Hematopoietic multipotent progenitor cell treated with erythropoietin and hydrocortisone succinate and interleukin-3 and kit ligand, for 6 days (in vitro differentiated cells): ENCODE results near the gene PRR18.

Source experiments
- DNase-seq: peaks from one replicate; pipeline ENCODE4 v3.0.0-alpha.2; 2015

PRR18 gene

DNA sequence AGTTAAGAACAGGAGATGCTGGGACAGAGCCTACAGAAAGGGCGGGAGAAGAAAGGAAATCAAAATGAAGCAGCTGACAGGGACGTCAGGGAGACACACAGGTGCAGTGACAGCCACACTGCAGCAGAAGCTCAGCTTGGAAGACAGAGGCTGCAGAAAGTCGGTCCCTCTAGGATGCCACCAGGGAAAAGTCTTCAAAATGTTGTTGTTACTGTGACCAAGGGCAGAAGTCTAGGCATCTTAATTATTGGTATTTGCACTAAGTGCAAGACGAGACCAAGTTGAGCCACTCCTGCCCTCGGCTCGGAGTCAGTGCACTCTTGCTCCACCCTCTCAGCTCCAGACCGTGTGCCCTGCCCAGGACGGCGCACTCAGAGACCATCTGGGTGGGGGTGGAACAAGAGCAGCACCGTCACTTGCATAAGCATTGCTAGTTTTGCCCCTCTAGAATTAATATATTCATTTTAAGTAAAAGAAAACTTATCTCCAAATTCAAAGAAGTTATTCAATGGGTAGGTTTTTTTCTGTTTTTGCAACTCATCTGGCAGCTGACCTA, 2.6 kb downstream of the PRR18 start:
- no peak for DNase-seq

DNA sequence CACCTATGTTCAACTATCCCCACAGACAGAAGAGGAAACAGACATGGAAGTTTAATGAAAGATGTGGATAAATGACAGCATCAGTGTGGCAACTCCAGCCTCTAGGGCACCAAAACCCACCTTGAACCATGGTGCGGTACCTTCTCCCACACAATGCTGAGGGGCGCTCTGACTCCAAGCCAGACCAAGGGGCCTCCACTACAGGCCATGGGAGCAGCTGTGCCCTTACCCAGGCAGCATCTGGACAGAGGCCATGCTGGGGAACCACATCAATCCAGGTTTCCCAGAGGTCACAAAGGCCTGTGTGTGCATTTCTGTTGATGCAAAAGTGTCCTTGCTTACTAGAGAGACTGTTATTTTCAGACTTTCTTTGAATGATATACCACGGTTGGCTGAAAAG, 4.1 kb downstream of the PRR18 start:
- DNase-seq = no peak

DNA sequence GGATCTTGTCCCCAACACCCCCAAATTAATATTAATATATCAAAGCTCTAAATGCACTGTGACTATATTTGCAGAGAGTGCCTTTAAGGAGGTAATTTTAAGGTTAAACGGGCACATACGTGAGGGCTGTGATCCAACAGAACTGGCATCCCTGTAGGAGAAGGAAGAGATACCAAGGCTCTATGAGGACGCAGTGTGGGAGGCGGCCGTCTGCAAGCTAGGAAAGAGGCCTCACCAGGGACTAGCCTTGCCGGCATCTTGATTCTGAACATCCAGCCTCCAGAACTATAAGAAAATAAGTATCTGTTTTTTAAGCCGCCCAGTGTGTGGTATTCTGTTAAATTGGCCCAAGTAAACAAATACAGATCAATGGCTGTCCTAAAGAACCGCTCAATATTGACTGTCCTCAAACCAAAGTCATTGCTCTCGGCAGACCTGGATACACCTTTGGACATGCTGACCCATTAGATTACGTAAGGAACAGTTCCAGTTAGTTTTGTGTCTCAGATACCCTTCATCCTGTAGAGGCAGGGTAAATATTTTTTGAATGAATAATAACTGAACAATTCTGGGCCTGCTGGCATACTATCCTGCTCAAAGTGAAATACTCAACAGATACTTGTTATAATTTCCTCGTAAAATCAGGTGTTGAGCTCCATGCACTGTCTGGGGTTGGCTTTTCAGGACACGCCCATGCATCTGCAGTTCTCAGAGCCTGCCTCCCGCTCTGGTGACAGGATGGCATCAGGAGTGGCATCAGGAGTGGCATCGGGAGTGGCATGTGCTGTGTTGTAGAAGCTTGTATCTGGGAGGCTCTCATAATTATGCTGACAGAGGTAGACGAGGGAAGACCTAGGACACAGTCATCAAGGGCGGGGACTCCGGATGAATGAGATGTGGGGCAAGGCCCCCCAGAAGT, 6.3 kb downstream of the PRR18 start:
- DNase-seq = no peak

DNA sequence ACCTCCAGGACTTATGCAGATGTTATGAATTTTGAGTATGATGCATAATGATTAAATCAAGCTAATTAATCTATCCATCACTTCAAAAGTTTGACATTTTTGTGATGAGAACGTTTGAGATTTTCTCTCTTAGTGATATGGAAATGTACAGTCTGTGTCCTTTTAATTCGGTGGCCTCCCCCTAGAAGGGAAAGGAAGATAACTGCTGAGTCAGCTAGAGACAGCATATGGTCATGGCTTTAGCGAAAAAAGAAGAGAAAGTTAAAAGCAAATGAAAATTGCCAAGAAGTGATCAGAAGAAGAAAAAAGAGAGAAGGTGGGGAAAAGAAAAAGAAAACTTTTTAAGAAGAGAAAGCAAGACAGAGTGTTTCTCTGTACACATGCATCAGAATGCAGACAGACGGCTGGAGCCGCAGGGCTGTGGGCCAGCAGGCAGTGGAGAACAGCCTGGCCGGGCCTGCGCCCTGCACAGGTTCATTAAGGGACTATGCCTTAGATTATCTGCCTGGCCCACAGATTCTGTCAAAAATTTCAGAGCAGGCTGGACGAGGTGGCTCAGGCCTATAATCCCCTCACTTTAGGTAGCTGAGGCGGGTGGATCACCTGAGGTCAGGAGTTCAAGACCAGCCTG, 7.7 kb downstream of the PRR18 start:
- DNase-seq = no peak

DNA sequence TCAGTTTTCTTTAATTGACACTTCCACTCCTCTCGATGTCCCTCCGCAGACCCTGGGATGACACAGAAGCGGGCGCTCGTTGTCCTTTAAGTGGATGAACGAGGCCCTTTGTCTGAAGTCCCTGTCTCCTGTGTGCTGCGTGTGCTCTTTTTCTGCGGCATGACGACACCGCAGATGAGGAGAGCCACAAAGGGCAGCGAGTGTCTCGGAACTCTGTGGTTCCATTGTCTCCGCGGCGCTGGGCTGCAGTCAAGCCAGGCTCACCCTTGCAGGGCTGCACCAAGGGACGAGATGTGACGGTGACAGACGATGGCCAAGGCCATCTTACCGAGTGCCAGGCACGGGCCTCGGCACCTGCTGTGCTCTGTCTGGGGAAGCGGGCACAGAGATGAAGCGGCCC, 10.6 kb downstream of the PRR18 start:
- DNase-seq = no peak

DNA sequence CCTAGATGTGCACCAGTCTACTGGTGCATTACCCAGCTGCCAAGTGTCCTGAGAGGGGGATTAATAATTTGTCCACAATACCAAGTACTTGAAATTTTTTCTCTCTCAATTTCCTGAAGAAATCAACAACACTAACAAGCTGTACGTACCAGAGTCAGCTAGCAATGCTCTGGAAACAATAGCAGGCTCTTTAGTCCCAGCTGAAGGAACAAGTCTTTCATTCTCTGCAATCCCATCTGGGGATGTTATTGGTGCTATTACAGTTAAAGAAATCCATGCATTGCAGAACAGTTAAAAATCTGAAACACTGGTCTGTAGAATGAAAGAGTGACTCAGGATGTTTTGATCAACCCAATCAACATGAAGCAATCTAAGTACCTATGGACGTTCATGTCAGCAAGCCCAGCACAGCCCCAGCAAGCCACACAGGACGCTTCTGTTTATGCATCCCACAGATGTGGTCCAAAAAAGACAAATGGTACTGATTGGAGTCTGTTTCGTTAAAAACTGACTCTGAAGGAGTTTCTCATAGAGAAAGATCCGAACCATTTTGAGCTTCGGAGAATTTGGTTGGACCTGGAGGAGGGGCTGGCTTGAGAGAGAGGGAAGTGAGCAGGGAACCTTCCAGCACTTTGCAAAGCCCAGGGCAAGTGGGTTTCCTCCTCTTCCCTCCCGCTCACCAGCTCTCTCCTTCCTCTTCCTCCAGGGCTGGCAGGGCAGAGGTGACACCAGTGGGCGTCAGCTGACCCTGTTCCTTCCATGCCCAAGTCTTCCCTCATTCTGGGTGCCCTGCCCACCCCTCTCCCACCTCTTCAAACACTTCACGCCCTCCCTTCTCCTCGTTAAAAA, 11.9 kb downstream of the PRR18 start:
- DNase-seq = no peak

DNA sequence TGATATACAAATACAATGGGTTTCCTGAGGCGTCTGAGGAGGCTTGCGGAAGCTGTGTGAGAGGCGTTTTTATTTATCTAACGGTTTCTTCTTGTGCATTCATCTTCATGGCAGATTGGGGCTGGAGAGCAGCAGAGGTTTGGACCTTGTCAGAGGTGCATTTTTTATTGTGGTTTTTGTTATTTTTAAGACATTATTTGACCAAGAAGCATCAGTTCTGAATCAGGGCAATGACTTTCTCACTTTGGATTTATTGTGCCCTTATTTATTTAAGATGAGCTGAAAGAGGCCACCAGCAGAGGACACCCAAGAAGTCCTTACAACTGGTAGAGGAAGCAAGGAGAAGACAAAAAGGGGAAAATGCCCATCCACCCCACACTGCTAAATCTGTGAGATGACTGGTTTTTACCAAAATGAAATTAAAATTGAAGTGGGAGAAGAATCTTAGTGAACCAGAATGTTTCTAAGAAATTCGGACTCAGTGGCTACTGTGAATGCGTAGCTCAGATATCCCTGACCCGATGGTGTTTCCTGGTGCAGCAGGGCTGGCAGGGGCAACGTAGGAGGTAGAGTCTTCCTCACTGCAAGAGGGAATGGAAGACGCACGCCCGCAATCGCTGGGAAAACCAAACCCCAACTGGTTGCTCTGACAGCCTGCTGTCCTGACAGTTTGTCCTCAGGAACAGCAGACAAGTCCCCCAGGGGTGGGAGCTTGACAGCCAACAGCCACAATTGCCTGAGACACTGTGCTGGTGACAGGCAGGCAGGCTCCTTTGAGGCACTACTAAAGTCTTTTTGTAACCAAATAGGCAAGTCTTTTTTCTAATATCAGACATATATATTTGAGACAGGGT, 14.2 kb downstream of the PRR18 start:
- DNase-seq = no peak

DNA sequence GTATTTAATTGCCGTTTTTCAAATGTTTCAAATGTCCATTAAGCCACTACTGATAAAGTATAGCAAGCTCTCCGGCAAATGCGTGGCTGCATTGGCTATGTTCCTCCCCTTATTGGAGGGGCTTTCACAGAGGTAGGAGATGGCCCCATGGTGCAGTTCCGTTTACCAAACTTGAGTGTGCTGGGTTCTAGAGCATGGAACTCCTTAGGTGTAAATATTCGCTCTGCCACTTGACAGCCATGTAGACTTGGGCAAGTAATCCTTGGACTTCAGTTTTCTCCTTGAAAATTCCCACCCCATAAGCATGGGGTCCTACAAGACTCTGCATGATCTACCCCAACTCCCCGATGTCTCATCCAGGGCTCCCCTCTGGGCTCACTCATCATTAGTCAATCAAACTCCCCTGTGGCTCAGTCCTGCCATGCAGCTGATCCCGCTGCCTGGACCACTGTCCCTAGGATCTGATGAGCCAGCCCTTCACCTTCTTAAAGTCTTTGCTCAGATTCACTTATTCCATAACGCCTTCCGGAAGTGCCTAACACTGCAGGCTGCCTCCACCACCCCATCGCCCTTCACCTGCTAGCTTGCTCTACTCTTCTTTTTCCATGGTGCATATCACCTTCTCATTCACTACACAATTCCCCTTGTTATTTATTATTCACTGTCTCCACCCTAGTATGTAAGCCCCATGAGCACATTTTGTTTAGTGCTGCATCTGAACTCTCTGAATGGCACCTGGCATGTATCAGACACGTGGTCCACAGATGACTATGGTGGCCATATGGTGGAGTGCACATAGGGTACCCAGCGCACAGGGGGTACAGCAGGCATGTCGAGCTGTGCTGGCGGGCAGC, 18.8 kb downstream of the PRR18 start:
- DNase-seq = no peak

DNA sequence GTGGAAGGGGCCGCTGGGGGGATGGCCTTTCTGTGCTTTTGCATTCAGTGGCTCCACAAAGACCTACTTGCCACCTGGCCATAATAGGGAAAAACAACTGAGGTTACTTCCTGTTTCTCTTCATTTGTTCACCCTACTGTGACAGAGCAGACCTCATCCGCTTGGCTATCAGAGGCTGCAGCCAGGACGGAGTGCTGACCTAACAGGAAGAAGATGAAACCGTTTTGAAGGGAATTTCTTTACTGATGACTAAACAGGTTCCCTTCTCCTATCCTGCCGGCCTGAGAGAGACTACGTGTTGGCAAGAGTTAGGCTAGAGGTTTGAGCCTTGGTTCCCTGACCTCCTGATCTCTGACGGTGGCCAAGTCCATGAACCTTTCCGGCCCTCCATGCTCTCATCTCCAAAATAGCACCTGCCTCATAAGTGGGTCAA, 21.3 kb downstream of the PRR18 start:
- DNase-seq = no peak

DNA sequence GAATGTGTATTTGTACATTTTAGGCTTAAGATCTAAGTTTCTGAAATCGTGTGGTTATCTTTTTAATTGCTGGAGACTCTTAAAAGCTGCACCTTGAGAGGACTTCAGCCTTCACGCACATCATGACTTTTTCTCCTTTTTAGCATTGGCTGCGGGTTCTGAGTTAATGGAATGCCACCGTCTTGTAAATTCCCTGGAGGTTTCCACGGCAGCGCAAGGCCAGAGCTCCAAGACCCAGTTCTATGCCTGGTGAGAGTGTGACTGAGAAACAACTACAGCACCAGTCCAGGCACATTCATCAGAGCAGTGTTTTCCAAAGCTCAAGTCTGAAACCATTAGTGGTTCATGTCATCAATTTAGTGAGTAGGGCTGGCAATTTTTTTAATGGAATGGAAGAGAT, 23.0 kb downstream of the PRR18 start:
- no peak for DNase-seq

DNA sequence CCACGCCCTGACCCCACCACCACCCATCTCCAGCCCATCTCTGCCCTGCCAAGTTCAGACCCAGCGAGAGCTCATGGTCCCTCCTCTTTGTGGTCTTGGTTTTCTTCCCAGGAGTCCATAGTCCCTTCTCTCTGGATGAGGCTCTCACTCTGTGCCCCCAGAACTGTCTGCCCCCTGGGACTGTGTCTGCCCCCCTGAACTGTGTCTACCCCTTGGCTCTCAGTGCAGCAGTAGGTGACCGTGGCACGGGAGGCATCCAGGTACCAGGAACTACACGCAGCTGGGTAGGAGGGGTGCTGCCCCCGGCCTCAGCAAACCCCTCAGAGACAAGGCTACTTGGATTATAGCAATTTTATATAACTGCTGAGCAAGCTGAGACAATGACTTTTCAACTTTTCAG, 23.6 kb downstream of the PRR18 start:
- no peak for DNase-seq

DNA sequence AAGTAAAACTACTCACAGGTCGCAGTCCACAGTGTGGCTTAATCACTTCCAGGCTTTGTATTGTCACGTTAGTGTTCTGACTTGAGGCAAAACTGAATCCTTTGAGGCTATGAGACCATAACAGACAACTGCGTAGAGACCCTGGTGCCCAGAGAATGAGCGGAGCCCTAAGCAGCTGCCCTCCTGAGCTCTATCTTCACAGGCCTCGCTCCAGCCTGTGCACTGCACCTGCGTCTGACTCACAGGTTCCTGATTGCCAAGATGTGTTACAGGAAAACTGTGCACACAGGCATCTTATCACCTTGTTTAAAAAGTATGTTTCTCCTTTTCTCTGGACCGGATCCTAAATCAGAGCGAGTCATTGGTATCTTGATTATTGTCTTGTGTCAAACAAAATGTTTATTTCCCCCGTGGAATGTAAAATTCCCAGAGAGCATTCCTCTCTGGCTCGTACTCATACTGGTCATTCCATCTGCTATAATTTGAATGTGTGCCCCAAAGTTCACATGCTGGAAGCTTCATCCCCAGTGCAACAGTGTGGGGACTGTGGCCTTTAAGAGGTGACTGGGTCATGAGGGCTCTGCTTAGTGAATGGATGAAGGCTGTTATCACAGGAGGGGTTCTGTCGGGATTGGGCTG, 25.7 kb downstream of the PRR18 start:
- DNase-seq = no peak

DNA sequence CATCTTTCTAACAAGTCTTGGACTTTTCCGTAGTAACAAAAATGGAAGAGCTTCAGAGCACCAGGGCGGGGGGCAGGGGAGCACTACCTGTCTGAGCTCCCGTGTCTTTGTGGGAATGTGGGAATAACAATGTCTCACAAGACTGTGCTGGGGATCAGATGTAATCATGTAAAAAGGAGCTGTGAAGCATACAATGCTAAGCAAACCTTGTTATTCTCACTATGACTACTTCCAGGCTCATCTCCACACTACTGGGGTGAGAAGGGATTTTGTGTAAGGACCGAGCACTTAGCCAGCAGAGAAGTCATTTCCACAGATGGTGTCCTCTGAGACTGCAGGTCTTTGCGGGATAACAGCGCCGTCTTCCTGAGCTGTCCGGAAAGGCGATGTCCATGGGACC, 27.1 kb downstream of the PRR18 start:
- DNase-seq = no peak

DNA sequence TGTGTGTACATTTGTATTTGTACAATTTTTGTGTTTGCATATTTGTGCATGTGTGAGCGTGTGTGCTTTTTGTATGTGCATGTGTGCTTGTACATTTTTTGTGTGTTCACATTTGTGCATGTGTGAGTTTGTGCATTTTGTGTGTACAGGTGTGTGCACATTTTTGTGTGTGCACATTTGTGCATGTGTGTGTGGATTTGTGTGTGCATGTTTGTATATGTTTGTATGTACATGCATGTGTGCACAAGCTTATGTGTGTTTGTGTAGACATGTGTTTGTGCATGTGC, 28.9 kb downstream of the PRR18 start:
- DNase-seq = no peak

DNA sequence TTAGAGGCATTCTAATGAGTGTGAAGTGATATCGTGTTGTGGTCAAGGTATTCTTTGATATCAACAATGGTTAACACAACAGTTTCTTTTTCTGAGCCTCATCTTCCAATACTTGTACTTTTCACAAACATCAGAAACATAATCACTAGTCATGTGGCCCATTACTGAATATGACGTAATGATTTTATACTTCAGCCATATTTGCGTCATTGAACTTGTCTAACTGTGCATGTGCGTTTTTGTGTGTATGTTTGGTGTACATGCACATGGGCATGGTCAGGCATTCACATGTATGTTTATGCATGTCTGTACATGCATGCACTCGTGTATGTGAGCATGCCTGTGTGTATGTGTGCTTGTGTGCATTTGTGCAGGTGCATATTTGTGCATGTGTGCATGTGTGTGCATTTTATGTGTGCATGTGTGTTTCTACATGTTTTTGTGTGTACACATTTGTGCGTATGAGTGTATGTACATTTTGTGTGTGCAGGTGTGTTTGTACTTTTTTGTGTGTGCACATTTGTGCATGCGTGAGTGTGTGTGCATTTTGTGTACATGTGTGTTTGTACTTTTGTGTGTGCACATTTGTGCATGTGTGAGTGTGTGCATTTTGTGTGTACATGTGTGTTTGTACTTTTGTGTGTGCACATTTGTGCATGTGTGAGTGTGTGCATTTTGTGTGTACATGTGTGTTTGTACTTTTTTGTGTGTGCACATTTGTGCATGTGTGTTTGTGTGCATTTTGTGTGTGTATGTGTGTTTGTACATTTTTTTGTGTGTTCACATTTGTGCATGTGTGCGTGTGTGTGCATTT, 29.4 kb downstream of the PRR18 start:
- DNase-seq = no peak

DNA sequence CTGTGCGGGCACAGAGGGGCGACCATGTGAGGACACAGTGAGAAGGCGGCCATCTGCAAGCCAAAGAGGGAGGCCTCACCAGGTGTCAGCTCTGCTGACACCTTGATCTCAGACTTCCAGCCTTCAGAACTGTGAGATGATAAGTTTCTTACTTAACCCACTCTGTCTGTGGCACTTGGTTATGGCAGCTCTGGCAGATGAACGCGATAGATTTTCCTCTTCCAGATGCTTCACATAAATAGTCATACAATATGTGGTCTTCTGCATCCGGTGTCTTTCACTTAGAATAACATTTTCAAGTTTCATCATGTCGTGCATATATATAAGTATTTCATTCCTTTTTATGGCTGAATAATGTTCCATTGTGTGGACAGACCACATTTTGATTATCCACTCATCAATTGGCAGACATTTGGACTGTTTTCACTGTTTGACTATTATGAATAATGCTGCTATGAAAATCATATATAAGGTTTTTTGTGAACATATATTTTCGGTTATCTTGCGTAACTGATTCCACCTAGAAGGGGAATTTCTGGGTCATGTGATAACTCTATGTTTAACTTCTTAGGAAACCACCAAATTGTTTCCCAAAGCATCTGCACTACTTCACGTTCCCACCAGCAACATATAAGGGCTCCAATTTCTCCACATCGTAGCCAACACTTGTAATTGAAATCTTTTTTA, 30.2 kb downstream of the PRR18 start:
- no peak for DNase-seq

DNA sequence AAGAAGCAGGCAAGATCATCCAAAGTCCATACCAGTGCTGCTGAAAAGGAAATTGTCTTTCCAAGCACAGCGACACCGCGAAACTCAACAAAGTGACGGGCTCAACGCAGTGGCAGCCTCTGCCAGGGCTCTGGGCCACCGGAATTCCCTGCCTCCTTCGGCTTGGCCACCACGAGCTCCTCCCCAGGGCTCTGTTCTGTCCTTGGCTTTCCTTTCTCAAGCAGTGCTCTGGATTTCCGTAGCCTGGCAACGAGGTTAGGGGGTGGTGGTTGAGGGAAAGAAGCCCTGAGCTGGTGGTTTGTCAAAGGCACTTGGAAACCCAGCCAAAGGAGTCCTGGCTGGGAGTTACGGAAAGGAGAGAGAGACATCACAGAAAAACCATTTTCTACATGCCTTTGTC, 31.2 kb downstream of the PRR18 start:
- no peak for DNase-seq

DNA sequence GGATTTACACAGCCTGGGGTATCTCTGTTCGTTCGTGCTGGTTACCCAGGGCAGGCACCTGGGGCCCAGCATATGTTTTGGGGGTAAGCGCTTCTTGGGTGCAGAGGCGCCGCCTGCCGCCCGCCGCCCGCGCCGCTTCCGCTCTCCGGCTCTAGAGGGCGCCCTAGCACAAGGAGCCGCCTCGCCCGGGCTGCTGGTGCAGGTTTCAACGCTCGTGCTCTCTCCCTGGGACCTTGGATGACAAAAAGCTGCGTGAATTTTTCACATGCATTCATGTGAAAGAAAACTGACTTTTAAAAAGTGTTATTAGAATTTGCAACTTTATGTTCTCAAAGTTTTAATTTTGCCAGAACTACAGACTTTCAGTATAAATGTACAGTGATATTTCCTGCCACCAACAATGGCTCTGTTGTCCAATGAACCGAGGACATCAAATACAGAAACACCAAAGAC, 32.5 kb downstream of the PRR18 start:
- peak; percentile 71 for DNase-seq

DNA sequence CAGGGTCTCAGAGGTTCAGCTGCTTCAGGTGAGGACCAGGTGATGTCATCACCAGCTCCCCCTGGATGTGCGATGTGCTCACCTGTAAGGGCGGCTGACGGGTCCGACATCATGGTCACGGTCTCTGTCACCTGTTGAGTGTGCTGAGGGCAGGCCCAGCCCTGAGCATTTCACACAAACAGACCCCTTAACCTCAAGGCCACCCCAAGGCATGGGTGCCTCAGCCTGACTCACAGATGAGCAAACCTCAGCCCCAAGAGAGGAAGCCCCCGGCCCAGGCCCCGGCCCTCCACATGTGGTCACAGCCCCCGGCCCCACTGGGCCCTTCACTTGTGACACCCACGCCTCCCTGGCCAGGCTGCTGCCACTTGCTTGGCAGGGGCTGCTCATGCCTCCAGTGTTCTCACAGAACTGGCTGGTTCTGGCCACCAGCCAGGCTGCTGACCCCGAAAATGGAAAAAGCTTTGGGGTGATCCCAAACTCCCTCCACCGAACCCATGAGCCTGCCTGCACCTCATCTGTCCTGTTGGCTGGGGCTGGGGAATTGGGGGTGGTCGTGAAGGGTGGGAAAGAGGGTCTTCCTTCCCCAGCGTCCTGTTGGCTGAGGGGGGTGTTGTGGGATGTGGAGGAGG, 33.3 kb downstream of the PRR18 start:
- no peak for DNase-seq
